NCI-H446 (cell line): ENCODE data around the gene PRIMPOL.
"Not testable (repeated sequence)": the region's sequence is repeated elsewhere in the genome, so short reads cannot be mapped to it uniquely, and the experiment has no call there.

Source experiments
- DNase-seq, 2 experiments: peaks; one replicate each; lab custom pipeline; 2025; lab: John Stamatoyannopoulos, UW

PRIMPOL gene

GRCh38 chr4:184713887-184714286, 64.3 kb downstream of the PRIMPOL start:
- DNase-seq, result no peak

- DNase-seq, result no peak
These were observed 66.0 kb downstream of the PRIMPOL start for GRCh38 chr4:184715526-184715925.

- DNase-seq, result no peak
These were observed 69.9 kb downstream of the PRIMPOL start for GRCh38 chr4:184719407-184719806.

GRCh38 chr4:184721254-184721653, 71.7 kb downstream of the PRIMPOL start:
- DNase-seq, result no peak

GRCh38 chr4:184722798-184723197, 73.3 kb downstream of the PRIMPOL start:
- DNase-seq, result no peak

GRCh38 chr4:184727430-184727829, 77.9 kb downstream of the PRIMPOL start:
- DNase-seq, result no peak

GRCh38 chr4:184728858-184729257, 79.3 kb downstream of the PRIMPOL start:
- no peak for DNase-seq

- DNase-seq, result no peak
These were observed 80.4 kb downstream of the PRIMPOL start for GRCh38 chr4:184729946-184730345.

GRCh38 chr4:184731056-184731455, 81.5 kb downstream of the PRIMPOL start:
- no peak for DNase-seq

GRCh38 chr4:184732126-184732525, 82.6 kb downstream of the PRIMPOL start:
- peak in 1 of 2 experiments; percentile 50 for DNase-seq

GRCh38 chr4:184733654-184734524, 84.4 kb downstream of the PRIMPOL start, which contains the start of gene CENPU:
Gene CENPU (minus strand): TSS chr4:184734096. CDS start chr4:184734062, 34 bp downstream.
- peak; percentile 93 to 98 for DNase-seq

- DNase-seq, result no peak
These were observed 85.2 kb downstream of the PRIMPOL start for GRCh38 chr4:184734758-184735157.

- not testable (repeated sequence) for DNase-seq
These were observed 90.0 kb downstream of the PRIMPOL start for GRCh38 chr4:184739575-184739974.

- no peak for DNase-seq
These were observed 91.4 kb downstream of the PRIMPOL start for GRCh38 chr4:184740980-184741391.

- DNase-seq, result not testable (repeated sequence)
These were observed 92.1 kb downstream of the PRIMPOL start for GRCh38 chr4:184741651-184742050.

GRCh38 chr4:184743650-184744049, 94.1 kb downstream of the PRIMPOL start:
- DNase-seq, result no peak

GRCh38 chr4:184744236-184744635, 94.7 kb downstream of the PRIMPOL start:
- no peak for DNase-seq
